ENCODE results near the gene TSC2. TPM values are rescaled to one million over a fixed set of nuclear protein-coding genes. Genes with fewer than 3 reads are reported as not detected.

The TSC2 gene
- total and polyA plus RNA-seq, 2 of the 13 experiments (the other 11 are each of a cell fraction or from before 2014, with no cell fraction given), result 19.6 to 40.4 TPM

DNA sequence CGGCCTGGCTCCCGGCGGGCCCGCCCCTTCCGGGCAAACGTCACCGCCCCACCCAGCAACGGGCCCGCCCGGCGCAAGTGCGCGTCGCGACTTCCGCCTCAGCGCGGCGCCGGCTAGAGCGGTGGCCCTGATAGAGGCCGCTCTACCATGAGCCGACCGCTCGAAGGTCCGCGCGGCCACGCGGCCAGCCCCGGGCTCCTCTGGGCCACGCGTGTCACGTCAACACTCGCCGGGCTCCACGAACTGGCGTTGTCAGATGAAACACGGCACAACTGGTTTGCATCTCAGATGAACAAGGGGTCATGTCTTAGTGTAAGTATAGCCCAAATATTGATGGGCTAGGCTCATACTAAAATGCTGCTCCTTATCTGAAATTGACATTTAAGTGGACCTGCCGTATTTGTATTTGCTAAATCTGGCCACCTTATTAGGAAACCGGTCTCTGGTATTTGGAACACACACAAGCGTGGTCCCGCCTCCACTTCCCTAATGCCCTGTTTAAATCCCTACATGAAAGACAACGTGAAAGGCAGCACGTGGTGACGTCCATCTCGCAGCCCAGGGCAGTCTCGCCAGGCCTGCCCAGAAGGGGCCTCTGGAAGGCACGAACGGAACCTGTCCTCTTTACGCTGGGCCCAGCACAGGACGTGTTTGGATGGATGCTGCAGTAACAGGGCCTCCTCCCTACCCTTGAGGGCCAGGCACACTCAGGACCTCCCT is 37.8 kb upstream of the TSC2 start, which contains the start of gene ZNF598 (continued):
- TF ChIP-seq RBM39 (IDR thresholded peaks at IDR 0.05; ENCODE audit: low read depth, low read length, poor library complexity, severe bottlenecking) (peak; percentile 34), MYC (CRISPR knock-in tag; IDR thresholded peaks at IDR 0.05; ENCODE audit: borderline replicate concordance) (peak; percentile 98), ZNF780A (CRISPR knock-in tag; IDR thresholded peaks at IDR 0.05) (no peak), ZNF572 (CRISPR knock-in tag; IDR thresholded peaks at IDR 0.05) (no peak), RXRA (CRISPR knock-in tag; IDR thresholded peaks at IDR 0.05) (peak; percentile 30), NR1H2 (CRISPR knock-in tag; IDR thresholded peaks at IDR 0.05; ENCODE audit: borderline replicate concordance, low read depth) (no peak), XBP1 (CRISPR knock-in tag; IDR thresholded peaks at IDR 0.05) (no peak), GABPA (IDR thresholded peaks at IDR 0.05; ENCODE audit: low read depth, low read length) (peak; percentile 89), GABPA (CRISPR knock-in tag; IDR thresholded peaks at IDR 0.05; ENCODE audit: low read depth) (peak; percentile 87), ARHGAP35 (CRISPR knock-in tag; IDR thresholded peaks at IDR 0.05; ENCODE audit: borderline replicate concordance) (no peak), GATAD2A (CRISPR knock-in tag; IDR thresholded peaks at IDR 0.05) (peak; percentile 46; the same call in 1 of the 2 replicates), POLR2A (IDR thresholded peaks at IDR 0.05; ENCODE audit: insufficient read depth in 1 of 2, low read depth in 2 of 2, low read length in 2 of 2) (peak; percentile 63 to 85), FOXK2 (IDR thresholded peaks at IDR 0.05) (no peak), FOSL1 (CRISPR knock-in tag; IDR thresholded peaks at IDR 0.05; ENCODE audit: borderline replicate concordance) (no peak), ZNF768 (CRISPR knock-in tag; IDR thresholded peaks at IDR 0.05) (peak; percentile 45; the same call in 1 of the 2 replicates), HNRNPUL1 (IDR thresholded peaks at IDR 0.05; ENCODE audit: low read depth, low read length) (no peak), ZFP41 (CRISPR knock-in tag; IDR thresholded peaks at IDR 0.05; ENCODE audit: borderline replicate concordance) (no peak), SPEN (CRISPR knock-in tag; IDR thresholded peaks at IDR 0.05; ENCODE audit: low read depth) (peak; percentile 92), NFIB (CRISPR knock-in tag; IDR thresholded peaks at IDR 0.05; ENCODE audit: borderline replicate concordance) (no peak), AGO2 (optimal IDR thresholded peaks at IDR 0.05; ENCODE audit: low read depth, low read length) (no peak), CENPX (CRISPR knock-in tag; IDR thresholded peaks at IDR 0.05) (no peak)
- TF ChIP-seq, protein P1, sequence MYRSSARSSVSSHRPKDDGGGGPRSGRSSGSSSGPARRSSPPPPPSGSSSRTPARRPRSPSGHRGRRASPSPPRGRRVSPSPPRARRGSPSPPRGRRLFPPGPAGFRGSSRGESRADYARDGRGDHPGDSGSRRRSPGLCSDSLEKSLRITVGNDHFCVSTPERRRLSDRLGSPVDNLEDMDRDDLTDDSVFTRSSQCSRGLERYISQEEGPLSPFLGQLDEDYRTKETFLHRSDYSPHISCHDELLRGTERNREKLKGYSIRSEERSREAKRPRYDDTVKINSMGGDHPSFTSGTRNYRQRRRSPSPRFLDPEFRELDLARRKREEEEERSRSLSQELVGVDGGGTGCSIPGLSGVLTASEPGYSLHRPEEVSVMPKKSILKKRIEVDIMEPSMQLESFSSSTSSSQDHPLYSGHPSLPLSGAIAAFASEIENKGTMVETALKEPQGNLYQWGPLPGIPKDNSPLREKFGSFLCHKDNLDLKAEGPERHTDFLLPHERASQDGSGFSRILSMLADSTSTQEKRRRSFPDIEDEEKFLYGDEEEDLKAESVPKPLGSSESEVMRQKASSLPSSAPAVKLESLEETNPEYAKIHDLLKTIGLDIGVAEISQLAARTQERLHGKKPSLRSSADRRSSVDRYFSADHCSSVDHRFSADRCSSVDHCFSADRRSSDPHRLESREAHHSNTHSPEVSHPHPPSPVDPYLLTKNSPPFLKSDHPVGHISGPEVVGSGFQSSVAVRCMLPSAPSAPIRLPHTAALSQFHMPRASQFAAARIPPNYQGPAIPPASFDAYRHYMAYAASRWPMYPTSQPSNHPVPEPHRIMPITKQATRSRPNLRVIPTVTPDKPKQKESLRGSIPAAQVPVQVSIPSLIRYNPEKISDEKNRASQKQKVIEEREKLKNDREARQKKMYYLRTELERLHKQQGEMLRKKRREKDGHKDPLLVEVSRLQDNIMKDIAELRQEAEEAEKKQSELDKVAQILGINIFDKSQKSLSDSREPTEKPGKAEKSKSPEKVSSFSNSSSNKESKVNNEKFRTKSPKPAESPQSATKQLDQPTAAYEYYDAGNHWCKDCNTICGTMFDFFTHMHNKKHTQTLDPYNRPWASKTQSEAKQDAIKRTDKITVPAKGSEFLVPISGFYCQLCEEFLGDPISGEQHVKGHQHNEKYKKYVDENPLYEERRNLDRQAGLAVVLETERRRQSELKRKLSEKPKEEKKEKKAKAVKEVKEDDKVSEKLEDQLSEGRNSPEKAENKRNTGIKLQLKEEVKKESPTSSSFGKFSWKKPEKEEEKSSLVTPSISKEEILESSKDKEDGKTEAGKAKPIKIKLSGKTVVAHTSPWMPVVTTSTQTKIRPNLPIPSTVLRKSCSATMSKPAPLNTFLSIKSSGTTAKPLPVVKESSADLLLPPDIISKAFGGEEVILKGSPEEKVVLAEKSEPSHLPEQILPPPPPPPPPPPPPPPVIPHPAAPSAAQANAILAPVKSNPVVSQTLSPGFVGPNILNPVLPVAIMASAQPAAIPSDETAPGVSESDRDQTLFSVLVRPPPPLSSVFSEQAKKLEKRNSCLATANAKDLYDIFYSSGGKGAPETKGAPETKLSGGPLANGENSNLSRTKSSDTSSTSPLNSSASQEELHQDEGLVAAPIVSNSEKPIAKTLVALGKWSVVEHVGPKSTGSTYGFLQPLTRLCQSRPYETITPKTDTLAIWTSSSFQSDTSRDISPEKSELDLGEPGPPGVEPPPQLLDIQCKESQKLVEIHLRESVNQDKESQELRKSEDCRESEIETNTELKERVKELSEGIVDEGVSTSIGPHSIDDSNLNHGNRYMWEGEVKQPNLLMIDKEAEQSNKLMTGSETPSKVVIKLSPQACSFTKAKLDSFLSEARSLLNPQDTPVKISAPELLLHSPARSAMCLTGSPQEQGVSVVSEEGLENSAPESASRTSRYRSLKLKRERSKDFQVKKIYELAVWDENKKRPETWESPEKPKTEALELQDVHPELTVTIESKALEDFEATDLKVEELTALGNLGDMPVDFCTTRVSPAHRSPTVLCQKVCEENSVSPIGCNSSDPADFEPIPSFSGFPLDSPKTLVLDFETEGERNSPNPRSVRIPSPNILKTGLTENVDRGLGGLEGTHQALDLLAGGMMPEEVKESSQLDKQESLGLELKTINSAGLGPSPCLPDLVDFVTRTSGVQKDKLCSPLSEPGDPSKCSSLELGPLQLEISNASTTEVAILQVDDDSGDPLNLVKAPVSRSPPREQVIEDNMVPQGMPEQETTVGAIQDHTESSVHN (CRISPR knock-in tag; IDR thresholded peaks at IDR 0.05), result no peak
- TF ChIP-seq, protein P2, sequence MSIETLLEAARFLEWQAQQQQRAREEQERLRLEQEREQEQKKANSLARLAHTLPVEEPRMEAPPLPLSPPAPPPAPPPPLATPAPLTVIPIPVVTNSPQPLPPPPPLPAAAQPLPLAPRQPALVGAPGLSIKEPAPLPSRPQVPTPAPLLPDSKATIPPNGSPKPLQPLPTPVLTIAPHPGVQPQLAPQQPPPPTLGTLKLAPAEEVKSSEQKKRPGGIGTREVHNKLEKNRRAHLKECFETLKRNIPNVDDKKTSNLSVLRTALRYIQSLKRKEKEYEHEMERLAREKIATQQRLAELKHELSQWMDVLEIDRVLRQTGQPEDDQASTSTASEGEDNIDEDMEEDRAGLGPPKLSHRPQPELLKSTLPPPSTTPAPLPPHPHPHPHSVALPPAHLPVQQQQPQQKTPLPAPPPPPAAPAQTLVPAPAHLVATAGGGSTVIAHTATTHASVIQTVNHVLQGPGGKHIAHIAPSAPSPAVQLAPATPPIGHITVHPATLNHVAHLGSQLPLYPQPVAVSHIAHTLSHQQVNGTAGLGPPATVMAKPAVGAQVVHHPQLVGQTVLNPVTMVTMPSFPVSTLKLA (IDR thresholded peaks at IDR 0.05), result no peak; the same call in 1 of the 2 replicates
